ENCODE measurements around the gene MEF2C. TPM values are rescaled to one million over a fixed set of nuclear protein-coding genes. Genes with fewer than 3 reads are reported as not detected.

MEF2C gene
- total and polyA plus RNA-seq, 2 of the 13 experiments (the other 11 are each of a cell fraction or from before 2014, with no cell fraction given) = 0.02 TPM; not detected in 1

- TF ChIP-seq THYN1 (CRISPR knock-in tag; IDR thresholded peaks at IDR 0.05; ENCODE audit: borderline replicate concordance, low read depth) (no peak), ZBTB25 (CRISPR knock-in tag; IDR thresholded peaks at IDR 0.05) (no peak), ZFP41 (CRISPR knock-in tag; IDR thresholded peaks at IDR 0.05; ENCODE audit: borderline replicate concordance) (no peak), TMF1 (CRISPR knock-in tag; IDR thresholded peaks at IDR 0.05; ENCODE audit: low read depth) (no peak), MTA1 (CRISPR knock-in tag; IDR thresholded peaks at IDR 0.05; ENCODE audit: borderline replicate concordance) (no peak), ZNF839 (CRISPR knock-in tag; IDR thresholded peaks at IDR 0.05; ENCODE audit: borderline replicate concordance) (no peak), HOXA5 (CRISPR knock-in tag; IDR thresholded peaks at IDR 0.05) (no peak)
- TF ChIP-seq, protein P1, sequence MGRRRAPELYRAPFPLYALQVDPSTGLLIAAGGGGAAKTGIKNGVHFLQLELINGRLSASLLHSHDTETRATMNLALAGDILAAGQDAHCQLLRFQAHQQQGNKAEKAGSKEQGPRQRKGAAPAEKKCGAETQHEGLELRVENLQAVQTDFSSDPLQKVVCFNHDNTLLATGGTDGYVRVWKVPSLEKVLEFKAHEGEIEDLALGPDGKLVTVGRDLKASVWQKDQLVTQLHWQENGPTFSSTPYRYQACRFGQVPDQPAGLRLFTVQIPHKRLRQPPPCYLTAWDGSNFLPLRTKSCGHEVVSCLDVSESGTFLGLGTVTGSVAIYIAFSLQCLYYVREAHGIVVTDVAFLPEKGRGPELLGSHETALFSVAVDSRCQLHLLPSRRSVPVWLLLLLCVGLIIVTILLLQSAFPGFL (CRISPR knock-in tag; IDR thresholded peaks at IDR 0.05) = no peak
- TF ChIP-seq, protein P2, sequence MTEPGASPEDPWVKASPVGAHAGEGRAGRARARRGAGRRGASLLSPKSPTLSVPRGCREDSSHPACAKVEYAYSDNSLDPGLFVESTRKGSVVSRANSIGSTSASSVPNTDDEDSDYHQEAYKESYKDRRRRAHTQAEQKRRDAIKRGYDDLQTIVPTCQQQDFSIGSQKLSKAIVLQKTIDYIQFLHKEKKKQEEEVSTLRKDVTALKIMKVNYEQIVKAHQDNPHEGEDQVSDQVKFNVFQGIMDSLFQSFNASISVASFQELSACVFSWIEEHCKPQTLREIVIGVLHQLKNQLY (CRISPR knock-in tag; IDR thresholded peaks at IDR 0.05) = no peak
Measured at GRCh38 chr5:88880201-88880600, 2.8 kb downstream of the MEF2C start (continued).

DNA sequence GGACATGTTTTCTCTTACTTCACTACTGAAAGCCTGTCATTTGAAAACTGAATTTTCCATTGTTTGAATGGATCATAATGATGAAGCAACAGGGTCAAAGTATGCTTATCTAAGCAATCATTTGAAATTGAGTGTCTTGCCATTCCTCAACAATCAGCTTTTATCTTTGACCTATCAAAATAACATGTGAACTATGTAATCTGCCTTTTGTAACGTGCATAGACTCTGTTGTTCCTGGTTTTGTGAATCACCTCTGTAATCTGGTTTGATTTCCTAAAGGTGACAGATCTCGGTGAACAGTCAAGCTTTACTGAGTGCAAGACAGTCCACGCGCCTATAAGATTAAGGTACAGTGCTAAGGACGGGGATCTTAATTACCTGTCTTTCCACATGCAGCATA, 3.3 kb downstream of the MEF2C start:
- CTCF ChIA-PET (ENCODE audit: low intra/inter-chr PET ratio, low total read pairs) = no interaction called here
- POLR2A ChIA-PET = no interaction called here
- 20% methylated on average over 5 of the region's 5 CpGs for WGBS (ENCODE audit: low lambda C conversion rate)
- H3K4me1 ChIP-seq (ENCODE audit: insufficient read depth, low read length) = 0 out of 2 replicates have a peak, but pooled peaks cover 5% of the 10 kb centered on the region
- peaks cover 0 to 20% of the 10 kb centered on the region in 2 experiments; a peak in 3 of 5 replicates for H3K27me3 ChIP-seq (ENCODE audit: control insufficient read depth in 1 of 2, insufficient read depth in 2 of 2, low read length in 2 of 2)
- no peak overlapping the region for H3K4me3 ChIP-seq (replicated peaks in 1 of 3; ENCODE audit: insufficient read depth in 1 of 3, low read depth in 2 of 3, low read length in 3 of 3)
- FAIRE-seq = no peak
- DNase-seq (ENCODE audit: low spot score) = no peak
- no peak overlapping the region for H3K4me2 ChIP-seq (ENCODE audit: low read depth, low read length)
- in situ Hi-C loops (cut with HindIII; ENCODE audit: extremely low pct_ligation_motif_present, low pct_unique_long_range_greater_than_20kb) (no loop called here), intact Hi-C loops (cut with micrococcal nuclease; ENCODE audit: unreplicated experiment) (no loop called here)
- no peaks in the 10 kb centered on the region for H3K36me3 ChIP-seq (replicated peaks in 1 of 2; ENCODE audit: control insufficient read depth in 1 of 2, insufficient read depth in 2 of 2, low read length in 2 of 2)
- ATAC-seq = no peak
- H3K79me2 ChIP-seq (ENCODE audit: insufficient read depth, low read length) = no peaks in the 10 kb centered on the region
- H2AFZ ChIP-seq (ENCODE audit: low read length) = no peak overlapping the region
- no TSS peak for BruUV-seq (replicated peaks)
- no peaks in the 10 kb centered on the region for H3K9me3 ChIP-seq (ENCODE audit: low read length)
- no peak overlapping the region for H3K9ac ChIP-seq (ENCODE audit: insufficient read depth, low read depth, low read length)
- no peak overlapping the region for H3K27ac ChIP-seq (ENCODE audit: extremely low read length, insufficient read depth, low read length)
- H4K20me1 ChIP-seq (ENCODE audit: insufficient read depth, low read length) = no peaks in the 10 kb centered on the region
- TF ChIP-seq KDM4B (CRISPR knock-in tag; IDR thresholded peaks at IDR 0.05) (no peak), ZNF121 (CRISPR knock-in tag; IDR thresholded peaks at IDR 0.05) (no peak), ZFP1 (CRISPR knock-in tag; IDR thresholded peaks at IDR 0.05) (no peak), ZNF816 (CRISPR knock-in tag; IDR thresholded peaks at IDR 0.05; ENCODE audit: borderline replicate concordance) (no peak), RFX3 (CRISPR knock-in tag; IDR thresholded peaks at IDR 0.05) (no peak), ZMYM4 (CRISPR knock-in tag; IDR thresholded peaks at IDR 0.05) (no peak), HNRNPK (IDR thresholded peaks at IDR 0.05; ENCODE audit: low read depth, low read length, poor library complexity, severe bottlenecking) (no peak)
- TF ChIP-seq, protein P3, sequence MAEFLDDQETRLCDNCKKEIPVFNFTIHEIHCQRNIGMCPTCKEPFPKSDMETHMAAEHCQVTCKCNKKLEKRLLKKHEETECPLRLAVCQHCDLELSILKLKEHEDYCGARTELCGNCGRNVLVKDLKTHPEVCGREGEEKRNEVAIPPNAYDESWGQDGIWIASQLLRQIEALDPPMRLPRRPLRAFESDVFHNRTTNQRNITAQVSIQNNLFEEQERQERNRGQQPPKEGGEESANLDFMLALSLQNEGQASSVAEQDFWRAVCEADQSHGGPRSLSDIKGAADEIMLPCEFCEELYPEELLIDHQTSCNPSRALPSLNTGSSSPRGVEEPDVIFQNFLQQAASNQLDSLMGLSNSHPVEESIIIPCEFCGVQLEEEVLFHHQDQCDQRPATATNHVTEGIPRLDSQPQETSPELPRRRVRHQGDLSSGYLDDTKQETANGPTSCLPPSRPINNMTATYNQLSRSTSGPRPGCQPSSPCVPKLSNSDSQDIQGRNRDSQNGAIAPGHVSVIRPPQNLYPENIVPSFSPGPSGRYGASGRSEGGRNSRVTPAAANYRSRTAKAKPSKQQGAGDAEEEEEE (CRISPR knock-in tag; IDR thresholded peaks at IDR 0.05; ENCODE audit: borderline replicate concordance) = no peak
- TF ChIP-seq, protein P4, sequence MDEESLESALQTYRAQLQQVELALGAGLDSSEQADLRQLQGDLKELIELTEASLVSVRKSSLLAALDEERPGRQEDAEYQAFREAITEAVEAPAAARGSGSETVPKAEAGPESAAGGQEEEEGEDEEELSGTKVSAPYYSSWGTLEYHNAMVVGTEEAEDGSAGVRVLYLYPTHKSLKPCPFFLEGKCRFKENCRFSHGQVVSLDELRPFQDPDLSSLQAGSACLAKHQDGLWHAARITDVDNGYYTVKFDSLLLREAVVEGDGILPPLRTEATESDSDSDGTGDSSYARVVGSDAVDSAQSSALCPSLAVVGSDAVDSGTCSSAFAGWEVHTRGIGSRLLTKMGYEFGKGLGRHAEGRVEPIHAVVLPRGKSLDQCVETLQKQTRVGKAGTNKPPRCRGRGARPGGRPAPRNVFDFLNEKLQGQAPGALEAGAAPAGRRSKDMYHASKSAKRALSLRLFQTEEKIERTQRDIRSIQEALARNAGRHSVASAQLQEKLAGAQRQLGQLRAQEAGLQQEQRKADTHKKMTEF (CRISPR knock-in tag; IDR thresholded peaks at IDR 0.05) = no peak
